BJ (cell line): ENCODE results near the gene CRMP1. TPM values are rescaled to one million over a fixed set of nuclear protein-coding genes. Genes with fewer than 3 reads are reported as not detected.
"Not testable (repeated sequence)": the region's sequence is repeated elsewhere in the genome, so short reads cannot be mapped to it uniquely, and the experiment has no call there.

ENCODE experiments used
- CTCF ChIA-PET: fragments of 350-600 bp; formaldehyde crosslinking; extraction: SDS; loops from one replicate; lab custom pipeline; 2021; ENCODE audit warnings: antibody characterized with exemption, inconsistent platforms; lab: Yijun Ruan, JAX
- POLR2A ChIA-PET: fragments of 300-600 bp; sonication (Branson Sonifier 250); formaldehyde crosslinking; extraction: SDS; loops from one replicate; lab custom pipeline; 2021; ENCODE audit warnings: antibody characterized with exemption; lab: Charles Lee
- DNase-seq: peaks from one replicate; pipeline ENCODE4 v3.0.0-alpha.2; 2011; ENCODE audit warnings: low read depth
- H3K27me3 ChIP-seq: 2 replicates; pipeline ENCODE4 v1.6.0; 2011; ENCODE audit warnings: low read length; ENCODE audit not compliant: control insufficient read depth, insufficient read depth
- H3K36me3 ChIP-seq: 2 replicates; pipeline ENCODE4 v1.5.1; 2011; ENCODE audit warnings: low read length; ENCODE audit not compliant: control insufficient read depth, insufficient read depth
- H3K4me3 ChIP-seq: 2 replicates; pipeline ENCODE4 v1.5.1; 2011; ENCODE audit warnings: low read depth, mild to moderate bottlenecking, control low read depth, low read length
- CTCF ChIP-seq: IDR thresholded peaks from 2 replicates; pipeline ENCODE4 v1.5.1; 2011; ENCODE audit warnings: low read depth, mild to moderate bottlenecking, control low read depth, inconsistent platforms, low read length, moderate library complexity; ENCODE audit not compliant: insufficient read depth
- polyA plus RNA-seq: library from polyadenylated mRNA; depleted of rRNA; stranded (reverse); fragments of >200 nt; gene quantifications from 2 replicates; pipeline ENCODE4 v1.2.3, GENCODE V29; 2011

The CRMP1 gene
- polyA plus RNA-seq, 1 experiment: 0.09 TPM

DNA sequence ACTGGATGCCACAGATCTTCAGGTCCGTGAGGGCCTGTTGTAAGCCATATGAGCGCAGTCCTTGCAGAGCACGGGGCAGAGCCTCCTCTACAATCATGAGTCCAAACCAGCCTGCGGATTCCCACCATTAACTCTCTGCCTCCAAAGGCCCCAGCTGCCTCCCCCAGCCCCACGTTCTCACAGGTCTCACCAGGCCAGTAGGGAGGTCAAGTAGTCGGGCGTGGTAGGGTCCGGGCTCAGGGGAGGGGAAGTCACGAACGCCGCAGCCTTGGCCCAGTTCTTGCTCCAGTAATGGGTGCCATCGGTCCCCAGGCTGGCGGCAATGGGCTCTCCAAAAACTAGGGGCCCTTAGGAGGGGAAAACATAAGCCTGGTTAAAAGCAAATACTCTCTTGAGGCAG, 53.6 kb downstream of the CRMP1 start:
- ChIA-PET POLR2A (no interaction called here), CTCF (interaction anchor here (0.6 kb wide), 1 partner anchor 11 kb away, joined by 4 read pairs; no protein-coding TSS in a partner anchor)
- no peak overlapping the region for H3K4me3 ChIP-seq
- no peak for DNase-seq
- TF ChIP-seq CTCF: no peak
- no peaks in the 10 kb centered on the region for H3K36me3 ChIP-seq
- H3K27me3 ChIP-seq: peaks cover 5% of the 10 kb centered on the region

DNA sequence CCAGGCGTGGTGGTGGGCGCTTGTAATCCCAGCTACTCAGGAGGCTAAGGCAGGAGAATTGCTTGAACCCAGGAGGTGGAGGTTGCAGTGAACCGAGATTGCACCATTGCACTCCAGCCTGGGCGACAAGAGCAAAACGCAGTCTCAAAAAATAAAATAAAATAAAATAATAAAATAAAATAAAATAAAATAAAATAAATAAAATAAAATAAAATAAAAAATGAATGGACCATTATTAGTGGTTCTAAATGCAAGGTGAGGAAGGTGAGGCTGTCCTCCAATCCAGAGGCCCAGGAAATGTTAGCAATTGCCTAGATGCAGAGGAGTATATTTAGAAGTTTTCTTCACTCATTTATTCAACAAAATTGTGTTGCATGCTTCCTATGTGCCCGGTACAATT, 55.4 kb downstream of the CRMP1 start:
- H3K27me3 ChIP-seq, H3K36me3 ChIP-seq, POLR2A ChIA-PET, H3K4me3 ChIP-seq, DNase-seq, CTCF ChIA-PET: not testable (repeated sequence)

DNA sequence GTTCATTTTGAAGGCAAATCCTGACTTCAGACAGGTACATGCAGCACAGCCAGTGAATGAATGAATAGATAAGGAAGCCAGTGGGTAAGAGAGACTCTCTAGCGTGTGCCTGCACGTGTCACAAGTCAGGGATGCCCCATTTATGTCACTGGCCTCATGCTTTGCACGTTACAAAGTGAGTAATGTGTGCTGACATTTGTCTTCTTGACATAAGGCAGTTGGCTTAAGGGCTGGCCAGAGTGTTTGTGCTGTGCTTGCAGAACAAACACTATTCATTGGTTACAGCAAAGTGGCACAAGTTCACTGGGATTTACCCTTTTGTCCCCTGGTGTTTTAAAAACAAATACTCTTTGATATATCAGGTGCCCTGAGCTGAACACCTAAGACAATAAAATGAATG, 55.9 kb downstream of the CRMP1 start:
- Histone ChIP-seq H3K4me3 (no peak overlapping the region), H3K27me3 (no peaks in the 10 kb centered on the region; the same call in 1 of the 2 replicates), H3K36me3 (no peaks in the 10 kb centered on the region)
- POLR2A ChIA-PET: interaction anchor here (0.6 kb wide), 1 partner anchor 10 kb away, joined by 3 read pairs; no protein-coding TSS in a partner anchor
- no peak for DNase-seq
- CTCF ChIA-PET: no interaction called here
- TF ChIP-seq CTCF: no peak

- Histone ChIP-seq H3K27me3 (no peaks in the 10 kb centered on the region), H3K4me3 (no peak overlapping the region), H3K36me3 (peaks cover 15% of the 10 kb centered on the region)
- DNase-seq: no peak
- POLR2A ChIA-PET: no interaction called here
- no peak for TF ChIP-seq CTCF
- CTCF ChIA-PET: interaction anchor here (0.6 to 1.6 kb wide), 2 partner anchors 10 to 12 kb away, joined by 4 read pairs; no protein-coding TSS in a partner anchor
These were observed 64.9 kb downstream of the CRMP1 start for GRCh38 chr4:5828005-5828391.

DNA sequence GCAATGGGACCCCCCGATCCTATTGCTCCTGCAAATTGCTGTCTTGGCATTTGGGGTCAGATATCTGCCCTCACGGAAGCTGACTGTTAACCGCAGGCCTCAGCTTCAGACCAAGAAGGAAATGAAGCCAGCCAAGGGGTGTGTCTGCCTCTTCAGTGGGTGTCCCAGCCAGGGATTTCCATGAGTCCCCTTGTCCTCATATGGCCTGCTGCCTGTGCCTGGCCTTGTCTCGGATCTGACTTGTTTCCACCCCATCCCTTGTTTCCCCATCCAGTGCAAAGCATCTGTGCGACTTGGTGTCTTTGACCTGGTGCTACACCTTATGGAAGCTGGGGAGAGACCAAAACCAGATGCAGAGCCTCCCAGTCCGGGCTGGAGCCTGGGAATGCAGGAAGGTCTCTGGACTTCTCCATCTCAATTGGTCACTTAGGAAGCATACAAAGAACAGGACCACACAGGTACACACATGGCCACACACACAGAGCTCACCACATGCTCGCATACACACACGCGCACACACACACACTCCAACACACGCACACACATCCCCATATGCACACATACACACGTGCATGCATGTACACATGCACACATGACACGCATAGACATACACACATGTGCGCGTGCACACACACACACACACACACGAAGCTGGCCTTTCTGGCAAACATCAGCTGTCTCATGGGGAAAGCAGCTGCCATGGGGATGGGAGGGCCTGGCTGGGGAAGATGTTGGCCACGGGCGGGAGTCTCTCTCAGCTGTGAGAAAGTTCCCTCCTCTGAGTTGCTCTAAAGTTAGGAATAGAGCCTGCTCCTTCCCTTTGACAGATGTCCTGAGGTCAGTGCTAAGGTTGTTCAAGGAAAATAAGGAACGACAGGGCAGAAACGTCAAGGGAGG, 65.5 kb downstream of the CRMP1 start:
- H3K36me3 ChIP-seq: peaks cover 15% of the 10 kb centered on the region
- no peak overlapping the region for H3K4me3 ChIP-seq
- ChIA-PET POLR2A (no interaction called here), CTCF (interaction anchor here (0.7 to 1.6 kb wide), 2 partner anchors 10 to 14 kb away, joined by 3 to 4 read pairs; no protein-coding TSS in a partner anchor)
- no peak for DNase-seq
- TF ChIP-seq CTCF: no peak
- no peaks in the 10 kb centered on the region for H3K27me3 ChIP-seq
